ENCODE measurements around the gene UBE2G2. TPM values are rescaled to one million over a fixed set of nuclear protein-coding genes. Genes with fewer than 3 reads are reported as not detected.

Gene UBE2G2
- total and polyA plus RNA-seq, 2 donors (not counting 1 experiment from before 2014, with no cell fraction given): 49.7 to 61.9 TPM

- Histone ChIP-seq H3K4me3 (replicated peaks in 1 of 4; ENCODE audit: control extremely low read depth in 1 of 4, insufficient read depth in 1 of 4, low read depth in 3 of 4, low read length in 4 of 4) (no peak overlapping the region), H3K36me3 (ENCODE audit: control insufficient read depth, insufficient read depth, low read length) (no peaks in the 10 kb centered on the region), H2AFZ (ENCODE audit: low read length) (no peak overlapping the region), H3K27me3 (ENCODE audit: control insufficient read depth, insufficient read depth, low read length) (no peaks in the 10 kb centered on the region), H3K27ac (ENCODE audit: insufficient read depth, low read length) (no peak overlapping the region), H3K9ac (ENCODE audit: insufficient read depth, low read length) (no peak overlapping the region), H3K4me1 (ENCODE audit: control insufficient read depth, extremely low read depth, insufficient read depth, low read length) (no peaks in the 10 kb centered on the region), H3K79me2 (ENCODE audit: control insufficient read depth, insufficient read depth, low read length) (no peaks in the 10 kb centered on the region), H3K9me3 (ENCODE audit: control insufficient read depth, insufficient read depth, low read depth, low read length) (no peaks in the 10 kb centered on the region), H4K20me1 (ENCODE audit: control insufficient read depth, extremely low read depth, insufficient read depth, low read length) (no peaks in the 10 kb centered on the region), H3K4me2 (ENCODE audit: extremely low read depth, insufficient read depth, low read length) (no peak overlapping the region)
- peak in 1 of 2 donors; percentile 14 for DNase-seq (ENCODE audit: low read depth in 2 of 2)
- TF ChIP-seq, protein P1, sequence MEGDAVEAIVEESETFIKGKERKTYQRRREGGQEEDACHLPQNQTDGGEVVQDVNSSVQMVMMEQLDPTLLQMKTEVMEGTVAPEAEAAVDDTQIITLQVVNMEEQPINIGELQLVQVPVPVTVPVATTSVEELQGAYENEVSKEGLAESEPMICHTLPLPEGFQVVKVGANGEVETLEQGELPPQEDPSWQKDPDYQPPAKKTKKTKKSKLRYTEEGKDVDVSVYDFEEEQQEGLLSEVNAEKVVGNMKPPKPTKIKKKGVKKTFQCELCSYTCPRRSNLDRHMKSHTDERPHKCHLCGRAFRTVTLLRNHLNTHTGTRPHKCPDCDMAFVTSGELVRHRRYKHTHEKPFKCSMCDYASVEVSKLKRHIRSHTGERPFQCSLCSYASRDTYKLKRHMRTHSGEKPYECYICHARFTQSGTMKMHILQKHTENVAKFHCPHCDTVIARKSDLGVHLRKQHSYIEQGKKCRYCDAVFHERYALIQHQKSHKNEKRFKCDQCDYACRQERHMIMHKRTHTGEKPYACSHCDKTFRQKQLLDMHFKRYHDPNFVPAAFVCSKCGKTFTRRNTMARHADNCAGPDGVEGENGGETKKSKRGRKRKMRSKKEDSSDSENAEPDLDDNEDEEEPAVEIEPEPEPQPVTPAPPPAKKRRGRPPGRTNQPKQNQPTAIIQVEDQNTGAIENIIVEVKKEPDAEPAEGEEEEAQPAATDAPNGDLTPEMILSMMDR (conservative IDR thresholded peaks at IDR 0.05 in 1 of 2, IDR thresholded peaks at IDR 0.05 in 1 of 2; ENCODE audit: low read depth in 1 of 2, low read length in 2 of 2): peak; percentile 23 to 29
- no peak for TF ChIP-seq EZH2 (IDR thresholded peaks at IDR 0.05; ENCODE audit: low read length, missing control alignments)
These were observed 59.0 kb downstream of the UBE2G2 start for GRCh38 chr21:44742418-44743153.

GRCh38 chr21:44741921-44742320, 59.7 kb downstream of the UBE2G2 start:
- Histone ChIP-seq H3K27me3 (ENCODE audit: control insufficient read depth, insufficient read depth, low read length) (no peaks in the 10 kb centered on the region), H3K27ac (ENCODE audit: insufficient read depth, low read length) (no peak overlapping the region), H4K20me1 (ENCODE audit: control insufficient read depth, extremely low read depth, insufficient read depth, low read length) (no peaks in the 10 kb centered on the region), H3K9ac (ENCODE audit: insufficient read depth, low read length) (no peak overlapping the region), H3K4me2 (ENCODE audit: extremely low read depth, insufficient read depth, low read length) (no peak overlapping the region), H3K79me2 (ENCODE audit: control insufficient read depth, insufficient read depth, low read length) (no peaks in the 10 kb centered on the region), H3K36me3 (ENCODE audit: control insufficient read depth, insufficient read depth, low read length) (no peaks in the 10 kb centered on the region), H2AFZ (ENCODE audit: low read length) (no peak overlapping the region), H3K4me3 (replicated peaks in 1 of 4; ENCODE audit: control extremely low read depth in 1 of 4, insufficient read depth in 1 of 4, low read depth in 3 of 4, low read length in 4 of 4) (no peak overlapping the region), H3K4me1 (ENCODE audit: control insufficient read depth, extremely low read depth, insufficient read depth, low read length) (no peaks in the 10 kb centered on the region), H3K9me3 (ENCODE audit: control insufficient read depth, insufficient read depth, low read depth, low read length) (no peaks in the 10 kb centered on the region)
- TF ChIP-seq, protein P1 (conservative IDR thresholded peaks at IDR 0.05 in 1 of 2, IDR thresholded peaks at IDR 0.05 in 1 of 2; ENCODE audit: low read depth in 1 of 2, low read length in 2 of 2): no peak
- TF ChIP-seq EZH2 (IDR thresholded peaks at IDR 0.05; ENCODE audit: low read length, missing control alignments): no peak
- DNase-seq (ENCODE audit: low read depth in 2 of 2): no peak

- Histone ChIP-seq H3K9ac (ENCODE audit: insufficient read depth, low read length) (no peak overlapping the region), H3K4me1 (ENCODE audit: control insufficient read depth, extremely low read depth, insufficient read depth, low read length) (no peaks in the 10 kb centered on the region), H3K4me2 (ENCODE audit: extremely low read depth, insufficient read depth, low read length) (no peak overlapping the region), H3K27me3 (ENCODE audit: control insufficient read depth, insufficient read depth, low read length) (no peaks in the 10 kb centered on the region), H3K79me2 (ENCODE audit: control insufficient read depth, insufficient read depth, low read length) (no peaks in the 10 kb centered on the region), H3K4me3 (replicated peaks in 1 of 4; ENCODE audit: control extremely low read depth in 1 of 4, insufficient read depth in 1 of 4, low read depth in 3 of 4, low read length in 4 of 4) (no peak overlapping the region), H3K27ac (ENCODE audit: insufficient read depth, low read length) (no peak overlapping the region), H4K20me1 (ENCODE audit: control insufficient read depth, extremely low read depth, insufficient read depth, low read length) (no peaks in the 10 kb centered on the region), H2AFZ (ENCODE audit: low read length) (no peak overlapping the region), H3K36me3 (ENCODE audit: control insufficient read depth, insufficient read depth, low read length) (no peaks in the 10 kb centered on the region), H3K9me3 (ENCODE audit: control insufficient read depth, insufficient read depth, low read depth, low read length) (no peaks in the 10 kb centered on the region)
- TF ChIP-seq, protein P1 (conservative IDR thresholded peaks at IDR 0.05 in 1 of 2, IDR thresholded peaks at IDR 0.05 in 1 of 2; ENCODE audit: low read depth in 1 of 2, low read length in 2 of 2): no peak
- no peak for TF ChIP-seq EZH2 (IDR thresholded peaks at IDR 0.05; ENCODE audit: low read length, missing control alignments)
- no peak for DNase-seq (ENCODE audit: low read depth in 2 of 2)
These were observed 60.9 kb downstream of the UBE2G2 start for GRCh38 chr21:44740742-44741141.

Data from fibroblast of lung (primary cell).